GM12878 (cell line): Measurements from ENCODE around the gene RBPJ.

Experiments used
- BACH1 ChIP-seq: fragments of 450-650 bp; IDR thresholded peaks from 2 replicates; pipeline ENCODE4 v1.6.1; 2017; ENCODE audit warnings: mild to moderate bottlenecking, borderline replicate concordance
- CEBPB ChIP-seq, 2 experiments: fragments of 150-350 bp in 1 of 2; IDR thresholded peaks; 2 replicates each; pipeline ENCODE4 v1.6.1; 2012 to 2014; ENCODE audit warnings: low read depth in 2 of 2, low read length in 2 of 2, borderline replicate concordance in 1 of 2, inconsistent platforms in 1 of 2
- FOS ChIP-seq: IDR thresholded peaks from 3 replicates; pipeline ENCODE4 v1.6.1; 2011; ENCODE audit warnings: borderline replicate concordance; ENCODE audit not compliant: insufficient read length; ENCODE audit errors: extremely low read depth
- JUNB ChIP-seq: IDR thresholded peaks from 2 replicates; pipeline ENCODE4 v1.6.1; 2016; ENCODE audit warnings: antibody characterized with exemption, mild to moderate bottlenecking
- POLR2AphosphoS5 ChIP-seq: IDR thresholded peaks from 2 replicates; pipeline ENCODE4 v1.6.1; 2011; ENCODE audit warnings: mild to moderate bottlenecking, low read length, inconsistent platforms
- RCOR1 ChIP-seq: conservative IDR thresholded peaks from 2 replicates; pipeline ENCODE4 v1.6.1; 2012; ENCODE audit warnings: low read depth, low read length, improper control_type of control experiment
- SMC3 ChIP-seq: IDR thresholded peaks from 2 replicates; pipeline ENCODE4 v1.6.1; 2011; ENCODE audit warnings: low read length, improper control_type of control experiment, borderline replicate concordance
- TF ChIP-seq, protein P1 (sequence below): IDR thresholded peaks from 2 replicates; pipeline ENCODE4 v1.6.1; 2011; ENCODE audit warnings: low read depth, mild to moderate bottlenecking, low read length, moderate library complexity, borderline replicate concordance; ENCODE audit errors: extremely low read depth
- TF ChIP-seq, protein P2 (sequence below), 3 experiments: IDR thresholded peaks in 2 of 3; conservative IDR thresholded peaks in 1 of 3; 2 replicates each; pipeline ENCODE4 v1.5.1; 2011; ENCODE audit warnings: low read depth in 3 of 3, low read length in 3 of 3, mild to moderate bottlenecking in 3 of 3, control low read depth in 2 of 3, moderate library complexity in 2 of 3, inconsistent platforms in 1 of 3, mixed read lengths in 1 of 3; ENCODE audit not compliant: control insufficient read depth in 2 of 3, insufficient read depth in 1 of 3; ENCODE audit errors: extremely low read depth in 1 of 3
- TF ChIP-seq, protein P3 (sequence below): IDR thresholded peaks from 2 replicates; pipeline ENCODE4 v1.6.1; 2012; ENCODE audit warnings: mild to moderate bottlenecking, low read depth, low read length

DNA sequence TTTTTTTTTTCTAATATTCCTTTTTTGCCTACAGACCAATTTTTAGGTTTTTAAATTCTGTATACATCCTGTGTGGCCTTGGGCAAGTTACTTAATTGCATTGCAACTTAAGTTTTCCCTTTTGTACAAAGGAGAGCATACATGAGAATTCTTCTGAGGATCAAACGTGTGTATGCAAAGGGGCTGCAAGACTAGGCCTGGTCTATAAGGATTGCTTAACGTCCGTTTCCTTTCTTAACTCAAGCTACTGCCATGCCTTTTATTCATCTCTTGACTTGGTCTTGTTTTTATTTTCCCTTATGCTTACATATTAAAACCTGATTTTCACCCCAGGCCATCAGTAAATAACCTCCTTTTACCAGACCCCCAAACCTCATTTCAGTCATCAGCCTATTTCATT lies 13.6 kb downstream of the RBPJ start:
- TF ChIP-seq SMC3 (no peak), BACH1 (no peak), CEBPB (IDR thresholded peaks at IDR 0.05; ENCODE audit: borderline replicate concordance in 1 of 2, low read depth in 2 of 2, low read length in 2 of 2) (no peak), FOS (no peak), RCOR1 (no peak), POLR2AphosphoS5 (no peak), JUNB (no peak)
- TF ChIP-seq, protein P1, sequence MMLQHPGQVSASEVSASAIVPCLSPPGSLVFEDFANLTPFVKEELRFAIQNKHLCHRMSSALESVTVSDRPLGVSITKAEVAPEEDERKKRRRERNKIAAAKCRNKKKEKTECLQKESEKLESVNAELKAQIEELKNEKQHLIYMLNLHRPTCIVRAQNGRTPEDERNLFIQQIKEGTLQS, result no peak
- TF ChIP-seq, protein P2, sequence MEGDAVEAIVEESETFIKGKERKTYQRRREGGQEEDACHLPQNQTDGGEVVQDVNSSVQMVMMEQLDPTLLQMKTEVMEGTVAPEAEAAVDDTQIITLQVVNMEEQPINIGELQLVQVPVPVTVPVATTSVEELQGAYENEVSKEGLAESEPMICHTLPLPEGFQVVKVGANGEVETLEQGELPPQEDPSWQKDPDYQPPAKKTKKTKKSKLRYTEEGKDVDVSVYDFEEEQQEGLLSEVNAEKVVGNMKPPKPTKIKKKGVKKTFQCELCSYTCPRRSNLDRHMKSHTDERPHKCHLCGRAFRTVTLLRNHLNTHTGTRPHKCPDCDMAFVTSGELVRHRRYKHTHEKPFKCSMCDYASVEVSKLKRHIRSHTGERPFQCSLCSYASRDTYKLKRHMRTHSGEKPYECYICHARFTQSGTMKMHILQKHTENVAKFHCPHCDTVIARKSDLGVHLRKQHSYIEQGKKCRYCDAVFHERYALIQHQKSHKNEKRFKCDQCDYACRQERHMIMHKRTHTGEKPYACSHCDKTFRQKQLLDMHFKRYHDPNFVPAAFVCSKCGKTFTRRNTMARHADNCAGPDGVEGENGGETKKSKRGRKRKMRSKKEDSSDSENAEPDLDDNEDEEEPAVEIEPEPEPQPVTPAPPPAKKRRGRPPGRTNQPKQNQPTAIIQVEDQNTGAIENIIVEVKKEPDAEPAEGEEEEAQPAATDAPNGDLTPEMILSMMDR (IDR thresholded peaks at IDR 0.05 in 2 of 3, conservative IDR thresholded peaks at IDR 0.05 in 1 of 3; ENCODE audit: control insufficient read depth in 2 of 3, extremely low read depth in 1 of 3, insufficient read depth in 1 of 3, low read depth in 3 of 3, low read length in 3 of 3), result no peak
- TF ChIP-seq, protein P3, sequence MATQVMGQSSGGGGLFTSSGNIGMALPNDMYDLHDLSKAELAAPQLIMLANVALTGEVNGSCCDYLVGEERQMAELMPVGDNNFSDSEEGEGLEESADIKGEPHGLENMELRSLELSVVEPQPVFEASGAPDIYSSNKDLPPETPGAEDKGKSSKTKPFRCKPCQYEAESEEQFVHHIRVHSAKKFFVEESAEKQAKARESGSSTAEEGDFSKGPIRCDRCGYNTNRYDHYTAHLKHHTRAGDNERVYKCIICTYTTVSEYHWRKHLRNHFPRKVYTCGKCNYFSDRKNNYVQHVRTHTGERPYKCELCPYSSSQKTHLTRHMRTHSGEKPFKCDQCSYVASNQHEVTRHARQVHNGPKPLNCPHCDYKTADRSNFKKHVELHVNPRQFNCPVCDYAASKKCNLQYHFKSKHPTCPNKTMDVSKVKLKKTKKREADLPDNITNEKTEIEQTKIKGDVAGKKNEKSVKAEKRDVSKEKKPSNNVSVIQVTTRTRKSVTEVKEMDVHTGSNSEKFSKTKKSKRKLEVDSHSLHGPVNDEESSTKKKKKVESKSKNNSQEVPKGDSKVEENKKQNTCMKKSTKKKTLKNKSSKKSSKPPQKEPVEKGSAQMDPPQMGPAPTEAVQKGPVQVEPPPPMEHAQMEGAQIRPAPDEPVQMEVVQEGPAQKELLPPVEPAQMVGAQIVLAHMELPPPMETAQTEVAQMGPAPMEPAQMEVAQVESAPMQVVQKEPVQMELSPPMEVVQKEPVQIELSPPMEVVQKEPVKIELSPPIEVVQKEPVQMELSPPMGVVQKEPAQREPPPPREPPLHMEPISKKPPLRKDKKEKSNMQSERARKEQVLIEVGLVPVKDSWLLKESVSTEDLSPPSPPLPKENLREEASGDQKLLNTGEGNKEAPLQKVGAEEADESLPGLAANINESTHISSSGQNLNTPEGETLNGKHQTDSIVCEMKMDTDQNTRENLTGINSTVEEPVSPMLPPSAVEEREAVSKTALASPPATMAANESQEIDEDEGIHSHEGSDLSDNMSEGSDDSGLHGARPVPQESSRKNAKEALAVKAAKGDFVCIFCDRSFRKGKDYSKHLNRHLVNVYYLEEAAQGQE, result no peak
